H54 (cell line): Measurements from ENCODE around the gene THADA.

ENCODE experiments used
- DNase-seq: peaks from one replicate; pipeline ENCODE4 v3.0.0; 2011; ENCODE audit warnings: low spot score, mixed read lengths; ENCODE audit not compliant: insufficient read length
- FAIRE-seq: peaks from 3 replicates; lab custom pipeline; 2011; peaks lifted over from hg19 to GRCh38; lab: Jason Lieb, UNC
- POLR2A ChIP-seq: IDR thresholded peaks from 2 replicates; pipeline ENCODE4 v1.6.1; 2011; ENCODE audit warnings: low read depth, mild to moderate bottlenecking, low read length

Gene THADA

DNA sequence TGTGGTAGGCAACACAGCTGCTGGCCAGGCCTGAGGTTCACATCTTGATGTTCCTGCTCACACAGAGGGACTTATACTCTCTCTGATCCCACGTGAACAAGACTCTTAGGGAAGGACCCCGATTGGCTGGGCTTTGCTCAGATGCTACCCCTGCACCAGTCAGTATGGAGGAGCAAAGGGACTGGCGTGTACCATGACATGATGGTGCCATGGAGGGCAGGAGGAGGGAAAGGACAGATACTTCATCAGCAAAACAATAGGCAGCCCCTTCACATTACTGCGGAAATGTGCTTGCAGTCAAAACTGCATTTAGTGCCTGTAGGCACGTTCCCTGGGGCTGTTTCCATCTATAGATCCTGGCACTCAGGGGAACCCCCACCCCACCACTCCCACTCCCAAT lies 412.1 kb downstream of the THADA start:
- no peak for FAIRE-seq
- no peak for TF ChIP-seq POLR2A
- DNase-seq = no peak

DNA sequence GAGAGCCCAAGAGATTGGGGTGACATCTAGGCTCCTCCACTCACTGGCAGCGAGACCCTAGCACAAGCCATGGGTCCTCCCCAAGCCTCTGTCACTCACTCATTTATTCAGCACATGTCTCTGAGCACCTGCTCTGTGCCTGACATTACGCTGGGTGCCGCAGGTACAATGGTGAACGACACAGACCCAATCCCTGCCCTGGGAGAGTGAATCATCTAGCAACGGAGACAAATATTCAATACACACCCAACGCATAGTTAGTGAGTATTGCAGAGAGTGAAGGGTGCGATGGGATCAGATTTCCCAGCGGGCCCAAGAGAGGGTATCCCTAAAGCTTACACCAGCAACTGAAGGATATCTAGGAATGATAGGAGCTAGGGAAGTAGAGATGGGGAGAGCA lies 414.9 kb downstream of the THADA start:
- DNase-seq = no peak
- no peak for FAIRE-seq
- no peak for TF ChIP-seq POLR2A
